ENCODE measurements around the gene BRAF. TPM values are rescaled to one million over a fixed set of nuclear protein-coding genes. Genes with fewer than 3 reads are reported as not detected.

BRAF gene
- total RNA-seq, 1 experiment from 2014 or later: 15.2 TPM

GRCh38 chr7:140698477-140698876, 226.3 kb downstream of the BRAF start:
- no peak for DNase-seq
- Histone ChIP-seq H3K27ac (ENCODE audit: low read length) (no peak overlapping the region), H4K20me1 (ENCODE audit: low read length) (peaks cover 8% of the 10 kb centered on the region; the same call in 1 of the 2 replicates), H3K9me2 (replicated peaks; ENCODE audit: low read length) (no peaks in the 10 kb centered on the region), H3K79me2 (ENCODE audit: low read length) (peaks cover 65% of the 10 kb centered on the region), H3K27me3 (ENCODE audit: low read length) (no peaks in the 10 kb centered on the region), H3K4me2 (ENCODE audit: low read length) (peak overlapping the region; percentile 89), H3K4me3 (ENCODE audit: low read length) (peak overlapping the region; percentile 88), H3F3A (ENCODE audit: low read length, unreplicated experiment) (no peaks in the 10 kb centered on the region), H2AFZ (ENCODE audit: low read length) (no peak overlapping the region), H3K36me3 (ENCODE audit: low read depth, low read length) (0 out of 2 replicates have a peak, but pooled peaks cover 2% of the 10 kb centered on the region), H3K9me3 (ENCODE audit: low read length) (no peaks in the 10 kb centered on the region), H3K4me1 (ENCODE audit: insufficient read depth, low read length) (peaks cover 17% of the 10 kb centered on the region; the same call in 1 of the 2 replicates), H3K9ac (ENCODE audit: low read length) (no peak overlapping the region)
- ATAC-seq: no peak
- CTCF ChIA-PET: no interaction called here
- no peak for TF ChIP-seq EZH2 (IDR thresholded peaks at IDR 0.05; ENCODE audit: low read length, unreplicated experiment)
- TF ChIP-seq EZH2phosphoT487 (IDR thresholded peaks at IDR 0.05; ENCODE audit: borderline replicate concordance, low read length): no peak
- TF ChIP-seq CTCF (conservative IDR thresholded peaks at IDR 0.05; ENCODE audit: low read depth, low read length): no peak
- intact Hi-C loops (cut with micrococcal nuclease): no loop called here
- no TSS peak for BruUV-seq (replicated peaks)
- POLR2A ChIA-PET (ENCODE audit: unreplicated experiment): no interaction called here

- H2AFZ ChIP-seq (ENCODE audit: low read length): peak overlapping the region; percentile 81
- peak overlapping the region; percentile 88 for H3K4me3 ChIP-seq (ENCODE audit: low read length)
- no peaks in the 10 kb centered on the region for H3K9me3 ChIP-seq (ENCODE audit: low read length)
- peaks cover 8% of the 10 kb centered on the region; the same call in 1 of the 2 replicates for H4K20me1 ChIP-seq (ENCODE audit: low read length)
- ChIA-PET POLR2A (ENCODE audit: unreplicated experiment) (no interaction called here), CTCF (no interaction called here)
- no peaks in the 10 kb centered on the region for H3F3A ChIP-seq (ENCODE audit: low read length, unreplicated experiment)
- H3K27me3 ChIP-seq (ENCODE audit: low read length): no peaks in the 10 kb centered on the region
- ATAC-seq (no peak), DNase-seq (no peak)
- peak overlapping the region; percentile 90 for H3K9ac ChIP-seq (ENCODE audit: low read length)
- H3K27ac ChIP-seq (ENCODE audit: low read length): peak overlapping the region; percentile 57; the same call in 1 of the 2 replicates
- 0 out of 2 replicates have a peak, but pooled peaks cover 2% of the 10 kb centered on the region for H3K36me3 ChIP-seq (ENCODE audit: low read depth, low read length)
- peaks cover 57% of the 10 kb centered on the region for H3K79me2 ChIP-seq (ENCODE audit: low read length)
- no peak for TF ChIP-seq EZH2phosphoT487 (IDR thresholded peaks at IDR 0.05; ENCODE audit: borderline replicate concordance, low read length)
- no peak for TF ChIP-seq CTCF (conservative IDR thresholded peaks at IDR 0.05; ENCODE audit: low read depth, low read length)
- no peak for TF ChIP-seq EZH2 (IDR thresholded peaks at IDR 0.05; ENCODE audit: low read length, unreplicated experiment)
- H3K4me1 ChIP-seq (ENCODE audit: insufficient read depth, low read length): peaks cover 17% of the 10 kb centered on the region; the same call in 1 of the 2 replicates
- no peaks in the 10 kb centered on the region for H3K9me2 ChIP-seq (replicated peaks; ENCODE audit: low read length)
- intact Hi-C loops (cut with micrococcal nuclease): no loop called here
- TSS peak; percentile 29 for BruUV-seq (replicated peaks)
- H3K4me2 ChIP-seq (ENCODE audit: low read length): peak overlapping the region; percentile 89
These were observed 227.1 kb downstream of the BRAF start for GRCh38 chr7:140697447-140698143.

Data from PC-3 (cell line).